RWPE2 (cell line): ENCODE data around the gene PRKCE.

Source experiments
- ATAC-seq: fragments of 200-7000 bp; cut with Tn5 transposase; 3 replicates; pipeline ENCODE4 v1.9.1; 2021; ENCODE audit warnings: low read depth
- DNase-seq: peaks from one replicate; pipeline ENCODE4 v3.0.0-alpha.2; 2020; ENCODE audit warnings: low spot score
- H3K27ac ChIP-seq: fragments of 450-650 bp; 2 replicates; pipeline ENCODE4 v1.5.1; 2017; ENCODE audit warnings: mild to moderate bottlenecking; ENCODE audit not compliant: poor library complexity, severe bottlenecking
- H3K27me3 ChIP-seq: fragments of 250-450 bp; sonication (Bioruptor Pico); 2 replicates; pipeline ENCODE4 v1.5.1; 2021; ENCODE audit warnings: mild to moderate bottlenecking, moderate library complexity; ENCODE audit not compliant: insufficient read depth, poor library complexity, severe bottlenecking
- H3K36me3 ChIP-seq: fragments of 250-450 bp; sonication (Bioruptor Pico); 2 replicates; pipeline ENCODE4 v1.5.1; 2020; ENCODE audit warnings: low read depth, mild to moderate bottlenecking, moderate library complexity
- H3K4me1 ChIP-seq: fragments of 250-450 bp; sonication (Bioruptor Pico); 2 replicates; pipeline ENCODE4 v1.5.1; 2021; ENCODE audit warnings: mild to moderate bottlenecking, moderate library complexity; ENCODE audit not compliant: insufficient read depth, poor library complexity, severe bottlenecking
- H3K4me3 ChIP-seq: fragments of 250-450 bp; sonication (Bioruptor Pico); 2 replicates; pipeline ENCODE4 v1.5.1; 2021; ENCODE audit warnings: mild to moderate bottlenecking, moderate library complexity; ENCODE audit not compliant: severe bottlenecking
- H3K9me3 ChIP-seq: fragments of 250-450 bp; sonication (Bioruptor Pico); 2 replicates; pipeline ENCODE4 v1.5.1; 2021; ENCODE audit warnings: mild to moderate bottlenecking, moderate library complexity; ENCODE audit not compliant: severe bottlenecking
- TF ChIP-seq, protein P1 (sequence below): fragments of 450-650 bp; IDR thresholded peaks from one replicate; pipeline ENCODE4 v1.5.1; 2017; ENCODE audit warnings: mild to moderate bottlenecking, moderate library complexity; ENCODE audit not compliant: poor library complexity, severe bottlenecking

PRKCE gene

DNA sequence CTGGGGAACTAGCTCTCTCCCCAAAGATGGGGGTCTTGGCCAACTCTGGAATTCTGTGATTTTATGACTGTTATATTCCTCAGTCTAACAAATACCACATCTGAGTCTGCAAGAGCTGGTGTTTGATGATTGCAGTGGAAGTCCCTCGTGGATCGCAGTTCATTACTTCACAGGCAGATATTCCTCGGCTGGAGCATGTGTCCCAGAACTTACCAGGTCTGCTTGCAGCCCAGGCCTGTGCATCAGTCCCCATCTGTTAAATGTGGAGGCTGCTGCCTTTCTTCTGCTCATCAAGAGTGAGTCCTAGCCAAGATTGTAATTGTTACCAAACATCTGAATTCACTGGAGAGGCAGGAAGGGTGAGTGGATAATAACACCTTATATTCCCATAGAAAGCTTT, 55.5 kb downstream of the PRKCE start:
- DNase-seq (no peak), ATAC-seq (no peak)
- Histone ChIP-seq H3K4me3 (no peak overlapping the region), H3K9me3 (no peaks in the 10 kb centered on the region), H3K27me3 (no peaks in the 10 kb centered on the region), H3K36me3 (no peaks in the 10 kb centered on the region), H3K27ac (no peak overlapping the region), H3K4me1 (no peaks in the 10 kb centered on the region)
- TF ChIP-seq, protein P1, sequence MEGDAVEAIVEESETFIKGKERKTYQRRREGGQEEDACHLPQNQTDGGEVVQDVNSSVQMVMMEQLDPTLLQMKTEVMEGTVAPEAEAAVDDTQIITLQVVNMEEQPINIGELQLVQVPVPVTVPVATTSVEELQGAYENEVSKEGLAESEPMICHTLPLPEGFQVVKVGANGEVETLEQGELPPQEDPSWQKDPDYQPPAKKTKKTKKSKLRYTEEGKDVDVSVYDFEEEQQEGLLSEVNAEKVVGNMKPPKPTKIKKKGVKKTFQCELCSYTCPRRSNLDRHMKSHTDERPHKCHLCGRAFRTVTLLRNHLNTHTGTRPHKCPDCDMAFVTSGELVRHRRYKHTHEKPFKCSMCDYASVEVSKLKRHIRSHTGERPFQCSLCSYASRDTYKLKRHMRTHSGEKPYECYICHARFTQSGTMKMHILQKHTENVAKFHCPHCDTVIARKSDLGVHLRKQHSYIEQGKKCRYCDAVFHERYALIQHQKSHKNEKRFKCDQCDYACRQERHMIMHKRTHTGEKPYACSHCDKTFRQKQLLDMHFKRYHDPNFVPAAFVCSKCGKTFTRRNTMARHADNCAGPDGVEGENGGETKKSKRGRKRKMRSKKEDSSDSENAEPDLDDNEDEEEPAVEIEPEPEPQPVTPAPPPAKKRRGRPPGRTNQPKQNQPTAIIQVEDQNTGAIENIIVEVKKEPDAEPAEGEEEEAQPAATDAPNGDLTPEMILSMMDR = no peak

DNA sequence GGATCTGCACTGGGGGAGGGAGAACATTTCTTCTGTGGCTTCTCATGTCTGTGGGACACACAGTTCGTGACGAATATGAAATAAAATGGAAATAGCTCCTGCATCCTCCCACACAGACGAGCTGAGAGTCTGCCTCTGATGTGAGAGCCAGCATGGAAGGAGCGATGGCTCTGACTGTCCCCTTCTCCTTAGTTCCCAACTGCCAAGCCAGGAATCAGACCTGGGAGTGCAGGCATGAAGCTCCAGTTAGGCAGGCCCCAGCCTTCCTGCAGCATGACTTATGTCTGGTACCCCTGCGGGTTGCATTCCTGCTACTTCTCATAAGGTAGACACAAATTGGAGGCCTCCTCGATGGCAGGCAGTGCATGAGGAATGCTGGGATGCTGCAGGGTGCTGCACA, 56.2 kb downstream of the PRKCE start:
- Histone ChIP-seq H3K27me3 (no peaks in the 10 kb centered on the region), H3K36me3 (no peaks in the 10 kb centered on the region), H3K4me1 (no peaks in the 10 kb centered on the region), H3K9me3 (no peaks in the 10 kb centered on the region), H3K4me3 (no peak overlapping the region), H3K27ac (no peak overlapping the region)
- no peak for ATAC-seq
- DNase-seq = no peak
- TF ChIP-seq, protein P1 = no peak

DNA sequence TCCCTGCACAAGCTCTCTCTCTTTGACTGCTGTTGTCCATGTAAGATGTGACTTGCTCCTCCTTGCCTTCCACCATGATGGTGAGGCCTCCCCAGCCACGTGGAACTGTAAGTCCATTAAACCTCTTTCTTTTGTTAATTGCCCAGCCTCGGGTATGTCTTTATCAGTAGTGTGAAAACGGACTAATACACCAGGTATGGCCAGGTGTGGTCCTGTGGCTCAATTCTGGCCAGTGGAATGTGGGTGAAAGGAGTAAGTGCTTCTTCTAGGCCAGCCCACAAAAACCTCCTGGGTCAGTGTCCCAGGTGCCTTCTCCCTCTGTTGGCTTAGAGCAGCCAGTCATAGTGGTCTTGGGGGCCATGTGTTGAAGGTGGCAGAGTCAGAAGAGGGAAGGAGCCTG, 57.0 kb downstream of the PRKCE start:
- Histone ChIP-seq H3K27ac (no peak overlapping the region), H3K4me1 (no peaks in the 10 kb centered on the region), H3K36me3 (no peaks in the 10 kb centered on the region), H3K27me3 (no peaks in the 10 kb centered on the region), H3K4me3 (no peak overlapping the region), H3K9me3 (no peaks in the 10 kb centered on the region)
- DNase-seq = no peak
- TF ChIP-seq, protein P1 = no peak
- no peak for ATAC-seq

DNA sequence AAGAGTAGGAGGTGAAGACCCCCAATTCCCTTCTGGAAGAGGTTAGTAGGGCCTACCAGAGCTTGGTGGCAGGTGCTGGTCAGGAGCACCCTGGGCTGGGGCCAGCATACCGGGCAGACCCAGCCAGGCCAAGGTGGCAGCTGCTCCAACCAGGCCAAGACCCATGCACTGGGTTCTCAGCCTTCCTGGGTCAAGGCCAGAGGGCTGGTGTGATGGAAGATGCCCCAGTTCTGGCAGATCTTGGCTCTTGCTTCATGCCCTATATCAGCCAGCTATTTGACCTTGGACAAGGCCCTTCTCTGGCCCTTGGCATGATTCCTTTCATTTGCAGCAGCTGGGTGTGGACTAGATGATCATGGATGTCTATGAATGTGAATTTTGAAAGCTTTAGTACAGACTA, 57.7 kb downstream of the PRKCE start:
- no peaks in the 10 kb centered on the region for H3K4me1 ChIP-seq
- H3K27ac ChIP-seq = no peak overlapping the region
- H3K36me3 ChIP-seq = no peaks in the 10 kb centered on the region
- no peaks in the 10 kb centered on the region for H3K9me3 ChIP-seq
- ATAC-seq = no peak
- H3K27me3 ChIP-seq = no peaks in the 10 kb centered on the region
- DNase-seq = no peak
- no peak overlapping the region for H3K4me3 ChIP-seq
- TF ChIP-seq, protein P1 = no peak

DNA sequence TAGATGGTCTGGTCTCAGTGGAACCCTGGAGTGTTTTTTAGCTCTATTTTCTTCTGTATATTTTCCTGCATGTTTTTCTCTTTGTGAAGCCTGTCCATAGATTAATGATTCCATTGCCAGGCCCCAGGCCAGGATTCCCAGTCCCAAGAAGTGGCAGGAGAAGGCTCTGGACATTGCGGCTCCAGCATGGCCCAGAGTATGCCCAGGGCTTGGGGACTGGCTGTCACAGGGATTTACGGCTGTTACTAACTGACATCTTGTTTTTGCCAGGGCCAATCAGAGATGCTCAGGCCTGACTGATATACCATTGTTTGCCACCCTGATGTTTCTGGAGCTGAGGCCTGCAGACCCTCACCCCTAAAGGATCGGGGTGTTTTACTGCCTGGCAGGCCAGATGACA, 59.0 kb downstream of the PRKCE start:
- ATAC-seq = no peak
- TF ChIP-seq, protein P1 = no peak

More for the DNA sequence above, 59.0 kb downstream of the PRKCE start:
- H3K9me3 ChIP-seq = no peaks in the 10 kb centered on the region
- no peak overlapping the region for H3K4me3 ChIP-seq
- no peaks in the 10 kb centered on the region for H3K36me3 ChIP-seq
- no peak for DNase-seq
- H3K4me1 ChIP-seq = no peaks in the 10 kb centered on the region
- no peak overlapping the region for H3K27ac ChIP-seq
- H3K27me3 ChIP-seq = no peaks in the 10 kb centered on the region
